ENCODE data around the gene TNFSF10.
A peak's percentile ranks its signal among the peaks of the same experiment; 100 is the strongest.
"Not testable (repeated sequence)": the region's sequence is repeated elsewhere in the genome, so short reads cannot be mapped to it uniquely, and the experiment has no call there.

Gene TNFSF10

DNA sequence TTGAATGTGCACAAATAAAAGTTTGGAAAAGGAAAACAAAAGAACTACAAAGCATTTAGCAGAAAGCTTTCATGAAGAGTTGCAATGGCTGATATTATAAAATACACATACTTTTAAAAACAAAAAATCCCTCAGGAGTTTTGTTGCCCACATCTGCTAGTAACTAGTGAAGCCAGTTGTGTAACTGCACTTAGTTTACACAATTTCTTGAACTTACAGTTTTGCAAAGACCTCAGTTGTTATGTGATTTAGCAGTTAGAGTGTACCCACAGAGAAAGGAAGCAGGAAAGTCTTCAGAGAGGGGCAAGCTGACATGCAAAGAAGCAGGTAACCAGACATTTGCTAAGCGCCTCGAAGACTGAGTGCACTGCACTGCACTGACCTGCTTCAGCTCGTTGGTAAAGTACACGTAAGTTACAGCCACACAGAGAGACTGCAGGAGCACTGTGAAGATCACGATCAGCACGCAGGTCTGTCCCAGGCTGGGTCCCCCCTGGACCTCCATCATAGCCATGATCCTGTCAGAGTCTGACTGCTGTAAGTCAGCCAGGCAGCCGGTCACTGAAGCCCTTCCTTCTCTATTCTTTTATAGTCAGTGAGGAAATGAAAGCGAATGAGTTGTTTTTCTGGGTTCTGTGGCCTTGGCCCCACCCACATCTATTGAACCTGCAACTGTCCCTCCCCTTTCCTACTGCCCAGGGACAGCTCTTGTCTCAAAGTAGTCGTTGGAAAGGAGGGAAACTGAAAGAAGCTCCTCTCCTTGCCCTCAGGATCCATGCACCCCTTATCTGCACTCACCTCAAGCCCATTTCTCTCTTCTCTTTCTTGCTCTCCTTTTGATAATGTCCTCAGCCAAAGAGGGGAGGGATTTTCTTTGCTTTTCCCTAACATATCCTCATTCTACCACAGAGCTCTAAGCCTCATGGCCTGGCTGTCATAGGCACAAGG lies at the start of gene TNFSF10:
TSS of gene TNFSF10 (minus strand) at position 560 of the 948 bp plus-strand sequence. CDS start at position 514, 46 bp downstream.
- Histone ChIP-seq H3K36me3 (ENCODE audit: control insufficient read depth, insufficient read depth, low read length) (no peaks in the 10 kb centered on the region), H3K9ac (ENCODE audit: low read length) (peak within 1 kb of the TSS; percentile 53), H3K4me3 (ENCODE audit: low read length) (peak within 1 kb of the TSS; percentile 82), H3K27ac (ENCODE audit: low read depth, low read length) (peak within 1 kb of the TSS; percentile 48), H3K27me3 (ENCODE audit: control insufficient read depth, insufficient read depth, low read length) (no peaks in the 10 kb centered on the region), H3K4me1 (ENCODE audit: control insufficient read depth, insufficient read depth, low read length) (no peaks in the 10 kb centered on the region)

DNA sequence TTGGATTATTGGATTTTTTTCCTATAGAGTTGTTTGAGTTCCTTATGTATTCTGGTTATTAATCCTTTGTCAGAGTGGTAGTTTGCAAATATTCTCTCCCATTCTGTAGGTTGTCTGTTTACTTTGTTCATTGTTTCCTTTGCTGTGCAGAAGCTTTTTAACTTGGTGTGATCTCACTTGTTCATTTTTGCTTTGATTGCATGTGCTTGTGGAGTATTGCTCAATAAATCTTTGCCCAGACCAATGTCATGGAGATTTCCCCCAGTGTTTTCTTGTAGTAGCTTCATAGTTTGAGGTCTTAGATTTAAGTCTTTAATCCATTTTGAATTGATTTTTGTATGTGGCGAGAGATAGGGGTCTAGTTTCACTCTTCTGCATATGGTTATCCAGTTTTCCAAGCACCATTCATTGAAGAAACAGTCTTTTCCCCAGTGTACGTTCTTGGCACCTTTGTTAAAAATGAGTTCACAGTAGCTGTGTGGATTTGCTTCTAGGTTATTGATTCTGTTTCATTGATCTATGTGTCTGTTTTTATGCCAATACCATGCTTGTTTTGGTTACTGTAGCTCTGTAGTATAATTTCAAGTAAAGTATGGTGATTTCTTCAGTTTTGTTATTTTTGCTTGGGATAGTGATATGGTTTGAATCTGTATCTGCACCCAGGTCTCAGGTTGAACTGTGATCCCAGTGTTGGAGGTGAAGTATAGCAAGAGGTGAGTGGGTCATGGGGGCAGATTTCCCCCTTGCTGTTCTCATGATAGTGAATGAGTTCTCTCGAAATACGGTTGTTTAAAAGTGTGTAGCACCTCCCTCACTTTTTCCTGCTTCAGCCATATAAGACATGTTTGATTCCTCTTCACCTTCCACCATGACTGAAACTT lies 46.1 kb upstream of the TNFSF10 start:
- no peaks in the 10 kb centered on the region for H3K4me1 ChIP-seq (ENCODE audit: control insufficient read depth, insufficient read depth, low read length)
- H3K27me3 ChIP-seq (ENCODE audit: control insufficient read depth, insufficient read depth, low read length), result no peaks in the 10 kb centered on the region
- no peak overlapping the region for H3K9ac ChIP-seq (ENCODE audit: low read length)
- H3K36me3 ChIP-seq (ENCODE audit: control insufficient read depth, insufficient read depth, low read length), result no peaks in the 10 kb centered on the region
- H3K27ac ChIP-seq (ENCODE audit: low read depth, low read length), result no peak overlapping the region
- H3K4me3 ChIP-seq (ENCODE audit: low read length), result no peak overlapping the region

DNA sequence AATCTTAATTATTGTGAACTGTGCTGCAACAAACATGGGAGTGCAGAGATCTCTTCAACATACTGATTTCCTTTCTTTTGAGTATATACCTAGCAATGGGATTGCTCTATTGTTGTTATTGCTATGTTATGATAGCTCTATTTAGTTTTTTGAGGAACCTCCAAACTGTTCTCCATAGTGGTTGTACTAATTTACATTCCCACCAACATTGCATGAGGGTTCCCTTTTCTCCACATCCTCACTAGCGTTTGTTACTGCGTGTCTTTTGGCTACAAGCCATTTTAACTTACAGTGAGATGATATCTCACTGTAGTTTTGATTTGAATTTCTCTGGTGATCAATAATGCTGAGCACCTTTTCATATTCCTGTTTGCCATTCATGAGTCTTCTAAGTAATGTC lies 45.5 kb upstream of the TNFSF10 start:
- H3K27ac ChIP-seq (ENCODE audit: low read depth, low read length), result no peak overlapping the region
- H3K9ac ChIP-seq (ENCODE audit: low read length), result no peak overlapping the region
- no peaks in the 10 kb centered on the region for H3K27me3 ChIP-seq (ENCODE audit: control insufficient read depth, insufficient read depth, low read length)
- peaks cover 5% of the 10 kb centered on the region for H3K4me1 ChIP-seq (ENCODE audit: control insufficient read depth, insufficient read depth, low read length)
- no peak overlapping the region for H3K4me3 ChIP-seq (ENCODE audit: low read length)
- H3K36me3 ChIP-seq (ENCODE audit: control insufficient read depth, insufficient read depth, low read length), result no peaks in the 10 kb centered on the region

DNA sequence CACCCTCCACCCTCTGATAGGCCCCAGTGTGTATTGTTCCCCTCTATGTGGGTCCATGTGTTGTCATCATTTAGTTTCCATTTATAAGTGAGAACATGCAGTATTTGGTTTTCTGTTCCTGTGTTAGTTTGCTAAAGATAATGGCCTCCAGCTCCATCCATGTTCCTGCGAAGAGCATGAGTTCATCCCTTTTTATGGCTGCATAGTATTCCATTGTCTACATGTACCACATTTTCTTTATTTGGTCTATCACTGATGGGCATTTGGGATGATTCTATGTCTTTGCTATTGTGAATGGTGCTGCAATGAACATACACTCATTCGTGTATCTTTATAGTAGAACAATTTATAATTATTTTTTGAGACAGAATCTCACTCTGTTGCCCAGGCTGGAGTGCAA lies 43.6 kb upstream of the TNFSF10 start:
- H3K4me3 ChIP-seq (ENCODE audit: low read length); H3K27me3 ChIP-seq (ENCODE audit: control insufficient read depth, insufficient read depth, low read length); H3K9ac ChIP-seq (ENCODE audit: low read length); H3K4me1 ChIP-seq (ENCODE audit: control insufficient read depth, insufficient read depth, low read length); H3K27ac ChIP-seq (ENCODE audit: low read depth, low read length); H3K36me3 ChIP-seq (ENCODE audit: control insufficient read depth, insufficient read depth, low read length): not testable (repeated sequence)

DNA sequence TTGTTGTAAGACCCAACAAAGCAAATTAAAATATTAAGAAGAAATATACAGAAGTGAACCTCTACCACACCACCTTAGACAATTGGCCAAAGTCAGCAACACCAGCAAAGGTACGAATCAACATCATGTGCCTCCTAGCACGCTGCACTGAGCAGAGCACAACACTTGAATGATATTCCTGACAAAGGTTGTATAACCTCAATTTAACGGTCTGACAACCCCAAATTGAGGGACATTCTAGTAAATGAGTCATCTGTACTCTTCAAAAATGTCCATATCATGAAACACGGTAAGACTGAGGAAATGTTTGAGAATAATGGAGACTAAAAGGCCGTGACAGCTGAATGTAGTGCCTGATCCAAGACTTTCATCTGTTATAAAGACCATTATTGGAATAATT lies 41.3 kb upstream of the TNFSF10 start:
- Histone ChIP-seq H3K36me3 (ENCODE audit: control insufficient read depth, insufficient read depth, low read length) (no peaks in the 10 kb centered on the region), H3K27ac (ENCODE audit: low read depth, low read length) (no peak overlapping the region), H3K4me1 (ENCODE audit: control insufficient read depth, insufficient read depth, low read length) (peaks cover 5% of the 10 kb centered on the region), H3K4me3 (ENCODE audit: low read length) (no peak overlapping the region), H3K9ac (ENCODE audit: low read length) (no peak overlapping the region), H3K27me3 (ENCODE audit: control insufficient read depth, insufficient read depth, low read length) (no peaks in the 10 kb centered on the region)

DNA sequence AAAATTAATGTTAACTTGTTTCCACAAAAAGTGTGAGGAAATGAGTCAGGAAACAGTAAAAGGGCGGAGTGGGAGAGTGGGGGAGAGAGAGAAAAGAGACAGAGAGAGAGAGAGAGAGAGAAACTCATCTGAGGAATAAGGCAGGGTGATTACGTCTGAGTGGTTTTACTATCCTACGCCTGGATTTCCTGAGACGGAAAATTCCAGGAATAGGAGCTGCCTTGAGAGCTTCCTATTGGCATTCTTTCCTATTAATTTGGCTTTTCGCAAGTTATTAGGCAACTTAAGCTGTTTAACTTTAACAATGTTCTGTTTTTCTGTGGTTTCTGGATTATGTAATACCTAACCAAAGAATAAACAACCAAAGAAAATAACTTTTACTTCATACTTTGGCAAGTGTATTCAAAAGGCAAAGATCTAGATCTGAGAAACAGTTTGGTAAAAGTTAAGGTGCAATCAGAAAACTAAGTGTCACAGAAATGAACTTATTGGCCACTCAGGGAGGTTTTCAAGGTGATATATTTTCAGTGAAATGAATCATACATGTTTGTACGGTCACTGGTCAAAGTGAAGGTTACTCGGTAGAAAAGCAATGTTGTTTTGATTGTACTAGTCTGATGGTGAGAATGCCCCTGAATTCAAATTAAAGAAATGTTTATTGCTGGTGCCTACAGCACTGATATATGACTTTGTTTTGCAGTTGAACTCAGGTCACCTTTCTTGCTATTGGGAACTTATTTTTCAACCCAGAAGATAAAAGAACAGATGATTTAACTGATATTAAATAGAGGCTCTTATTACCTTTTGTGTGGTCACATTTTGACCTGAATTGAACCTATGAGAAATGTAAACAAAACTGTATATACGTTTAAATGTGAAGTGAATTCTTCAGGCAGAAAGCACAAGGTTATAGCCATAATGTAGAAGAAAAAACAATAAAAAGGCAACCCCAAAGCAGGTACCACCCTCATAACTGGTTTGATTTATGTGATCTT lies 39.9 kb upstream of the TNFSF10 start:
- H3K9ac ChIP-seq (ENCODE audit: low read length), result no peak overlapping the region
- peak overlapping the region; percentile 73 for H3K27ac ChIP-seq (ENCODE audit: low read depth, low read length)
- peak overlapping the region; percentile 16 for H3K4me3 ChIP-seq (ENCODE audit: low read length)

DNA sequence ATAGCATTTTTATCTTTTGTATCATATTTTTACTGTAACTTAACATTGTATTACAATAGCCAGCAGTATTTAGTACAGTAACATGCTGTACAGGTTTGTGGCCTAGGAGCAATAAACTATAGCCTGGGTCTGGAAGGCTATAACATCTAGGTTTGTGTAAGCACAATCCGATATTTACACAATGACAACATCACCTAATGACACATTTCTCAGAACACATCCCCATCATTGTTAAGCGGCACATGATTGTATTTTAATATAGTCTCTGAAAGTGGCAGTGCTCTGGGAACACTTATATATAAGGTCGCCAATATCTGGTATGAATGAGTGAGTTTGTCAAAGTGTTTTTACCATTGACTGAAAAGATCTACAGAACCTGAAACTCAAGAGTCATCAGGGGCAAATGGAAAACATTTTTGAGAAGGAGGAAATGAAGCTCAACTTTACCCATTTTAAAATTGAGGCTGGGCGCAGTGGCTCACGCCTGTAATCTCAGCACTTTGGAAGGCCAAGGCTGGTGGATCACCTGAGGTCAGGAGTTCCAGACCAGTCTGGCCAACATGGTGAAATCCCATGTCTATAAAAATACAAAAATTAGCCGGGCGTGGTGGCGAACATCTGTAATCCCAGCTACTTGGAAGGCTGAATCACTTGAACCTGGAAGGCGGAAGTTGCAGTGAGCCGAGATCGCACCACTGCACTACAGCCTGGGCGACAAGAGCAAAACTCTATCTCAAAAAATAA lies 38.8 kb upstream of the TNFSF10 start:
- Histone ChIP-seq H3K27ac (ENCODE audit: low read depth, low read length) (peak overlapping the region; percentile 30), H3K9ac (ENCODE audit: low read length) (no peak overlapping the region)

More for the DNA sequence above, 39.9 kb upstream of the TNFSF10 start:
- Histone ChIP-seq H3K36me3 (ENCODE audit: control insufficient read depth, insufficient read depth, low read length) (no peaks in the 10 kb centered on the region), H3K27me3 (ENCODE audit: control insufficient read depth, insufficient read depth, low read length) (no peaks in the 10 kb centered on the region), H3K4me1 (ENCODE audit: control insufficient read depth, insufficient read depth, low read length) (peaks cover 5% of the 10 kb centered on the region)

DNA sequence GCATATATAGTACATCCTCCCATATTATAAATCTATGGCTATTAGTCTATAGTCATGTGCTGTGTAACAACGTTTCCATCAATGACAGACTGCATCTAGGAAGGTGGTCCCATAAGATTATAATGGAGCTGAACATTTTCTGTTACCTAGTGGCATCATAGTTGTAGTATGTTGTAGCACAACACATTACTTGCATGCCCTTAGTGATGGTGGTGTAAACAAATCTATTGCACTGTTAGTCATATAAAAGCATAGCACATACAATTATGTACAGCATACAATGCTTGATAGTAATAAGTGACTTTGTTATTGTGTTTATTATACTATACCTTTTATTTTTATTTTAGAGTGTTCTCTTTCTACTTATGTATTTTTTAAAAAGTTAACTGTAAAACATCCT lies 37.4 kb upstream of the TNFSF10 start:
- Histone ChIP-seq H3K27me3 (ENCODE audit: control insufficient read depth, insufficient read depth, low read length) (no peaks in the 10 kb centered on the region), H3K27ac (ENCODE audit: low read depth, low read length) (no peak overlapping the region), H3K4me1 (ENCODE audit: control insufficient read depth, insufficient read depth, low read length) (peaks cover 5% of the 10 kb centered on the region), H3K9ac (ENCODE audit: low read length) (no peak overlapping the region), H3K36me3 (ENCODE audit: control insufficient read depth, insufficient read depth, low read length) (no peaks in the 10 kb centered on the region), H3K4me3 (ENCODE audit: low read length) (no peak overlapping the region)

More for the DNA sequence above, 38.8 kb upstream of the TNFSF10 start:
- Histone ChIP-seq H3K4me1 (ENCODE audit: control insufficient read depth, insufficient read depth, low read length) (peaks cover 5% of the 10 kb centered on the region), H3K36me3 (ENCODE audit: control insufficient read depth, insufficient read depth, low read length) (no peaks in the 10 kb centered on the region), H3K4me3 (ENCODE audit: low read length) (no peak overlapping the region), H3K27me3 (ENCODE audit: control insufficient read depth, insufficient read depth, low read length) (no peaks in the 10 kb centered on the region)

DNA sequence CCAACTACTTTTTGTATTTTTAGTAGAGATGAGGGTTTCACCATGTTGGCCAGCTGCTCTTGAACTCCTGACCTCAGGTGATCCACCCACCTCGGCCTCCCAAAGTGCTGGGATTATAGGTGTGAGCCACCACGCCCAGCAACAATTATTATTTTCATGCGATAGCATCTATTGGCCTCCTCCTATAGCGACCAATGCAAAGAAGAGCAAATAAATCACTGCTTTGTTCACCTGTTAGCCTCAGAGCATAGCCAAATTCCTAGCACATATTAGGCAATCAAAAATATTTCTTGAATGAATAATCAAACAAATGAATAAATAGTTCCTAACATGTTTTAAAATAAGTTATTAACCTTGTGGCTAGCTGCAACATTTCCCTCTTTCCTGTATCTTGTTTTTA lies 36.8 kb upstream of the TNFSF10 start:
- Histone ChIP-seq H3K4me1 (ENCODE audit: control insufficient read depth, insufficient read depth, low read length) (peaks cover 5% of the 10 kb centered on the region), H3K36me3 (ENCODE audit: control insufficient read depth, insufficient read depth, low read length) (no peaks in the 10 kb centered on the region), H3K27ac (ENCODE audit: low read depth, low read length) (no peak overlapping the region)

DNA sequence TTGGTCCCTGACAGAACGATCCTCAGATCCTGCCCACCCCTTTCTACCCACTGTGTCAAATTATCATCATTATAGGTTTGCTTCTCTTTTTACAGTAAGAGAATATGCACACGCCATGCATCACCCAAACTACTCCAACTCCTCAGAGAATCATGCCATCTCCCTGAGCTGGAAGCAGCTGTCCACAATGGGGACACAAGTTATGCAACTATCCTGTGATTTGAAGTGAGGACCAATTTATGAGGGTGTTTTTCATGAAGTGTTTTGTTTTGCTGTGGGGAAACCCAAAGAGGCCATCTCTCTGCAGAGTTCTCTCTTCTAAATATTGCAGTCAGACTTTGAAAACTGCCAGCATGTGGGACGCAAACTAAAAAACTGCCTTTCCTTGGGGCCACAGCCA lies 35.8 kb upstream of the TNFSF10 start:
- Histone ChIP-seq H3K27ac (ENCODE audit: low read depth, low read length) (no peak overlapping the region), H3K4me3 (ENCODE audit: low read length) (no peak overlapping the region), H3K27me3 (ENCODE audit: control insufficient read depth, insufficient read depth, low read length) (no peaks in the 10 kb centered on the region), H3K36me3 (ENCODE audit: control insufficient read depth, insufficient read depth, low read length) (no peaks in the 10 kb centered on the region), H3K9ac (ENCODE audit: low read length) (no peak overlapping the region), H3K4me1 (ENCODE audit: control insufficient read depth, insufficient read depth, low read length) (peaks cover 3% of the 10 kb centered on the region)

More for the DNA sequence above, 36.8 kb upstream of the TNFSF10 start:
- Histone ChIP-seq H3K27me3 (ENCODE audit: control insufficient read depth, insufficient read depth, low read length) (no peaks in the 10 kb centered on the region), H3K4me3 (ENCODE audit: low read length) (no peak overlapping the region), H3K9ac (ENCODE audit: low read length) (no peak overlapping the region)

DNA sequence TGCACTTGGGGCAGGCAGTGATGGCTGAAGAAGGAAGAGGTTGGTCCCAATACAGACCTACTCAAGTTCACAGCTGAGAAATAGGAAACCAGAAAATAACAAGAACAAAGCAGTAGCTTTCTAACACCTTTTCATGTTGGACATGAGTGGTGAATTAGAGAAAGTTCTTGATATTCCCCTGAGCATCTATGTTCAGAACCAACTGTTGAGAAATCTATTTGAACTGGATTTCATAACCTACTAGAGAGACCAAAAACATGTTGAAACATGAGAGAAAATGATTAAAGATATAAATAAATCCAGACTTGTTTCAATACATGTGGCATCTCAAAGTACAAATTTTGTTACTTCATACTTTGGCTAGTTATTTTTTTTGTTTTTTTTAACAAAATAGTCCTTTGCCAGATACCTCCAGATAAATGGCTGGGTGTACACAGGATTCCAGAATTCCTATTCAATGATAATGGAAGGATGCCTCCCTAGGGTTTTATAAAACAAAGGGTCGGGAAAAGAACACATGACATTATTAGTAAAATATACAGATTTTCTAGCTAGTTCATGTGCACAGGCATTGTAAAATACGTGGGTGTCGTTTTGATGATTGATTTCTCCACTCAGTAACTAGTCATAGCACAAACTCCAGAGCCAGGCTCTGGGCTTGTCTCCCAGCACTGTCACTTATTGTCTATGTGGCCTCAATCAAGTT lies 34.4 kb upstream of the TNFSF10 start:
- no peak overlapping the region for H3K9ac ChIP-seq (ENCODE audit: low read length)
- no peaks in the 10 kb centered on the region for H3K27me3 ChIP-seq (ENCODE audit: control insufficient read depth, insufficient read depth, low read length)
- H3K27ac ChIP-seq (ENCODE audit: low read depth, low read length), result no peak overlapping the region
- H3K4me1 ChIP-seq (ENCODE audit: control insufficient read depth, insufficient read depth, low read length), result no peaks in the 10 kb centered on the region
- no peaks in the 10 kb centered on the region for H3K36me3 ChIP-seq (ENCODE audit: control insufficient read depth, insufficient read depth, low read length)
- no peak overlapping the region for H3K4me3 ChIP-seq (ENCODE audit: low read length)
